HCT116 (cell line): Measurements from ENCODE around the gene DTX3L. TPM values are rescaled to one million over a fixed set of nuclear protein-coding genes. Genes with fewer than 3 reads are reported as not detected.

Experiments used
- ATAC-seq: fragments of 200-7000 bp; cut with Tn5 transposase; 2 replicates; pipeline ENCODE4 v1.9.1; 2020; ENCODE audit warnings: mild to moderate bottlenecking, moderate library complexity
- BruUV-seq: library from RNA; stranded (reverse); fragments of 400-500 nt; replicated peaks from 2 replicates; lab custom pipeline; 2021; lab: Mats Ljungman, UMichigan
- CTCF ChIA-PET: fragments of 300-600 bp; sonication (Branson Sonifier 250); formaldehyde crosslinking; loops from one replicate; lab custom pipeline; 2021; ENCODE audit warnings: antibody characterized with exemption; lab: Charles Lee
- POLR2A ChIA-PET: fragments of 300-600, 350-600 bp; sonication (Branson Sonifier 250); formaldehyde crosslinking; loops from one replicate; lab custom pipeline; 2021; ENCODE audit warnings: antibody characterized with exemption; lab: Charles Lee
- RAD21 ChIA-PET, 2 experiments: fragments of 300-600 bp; sonication (Branson Sonifier 250); formaldehyde crosslinking; loops; one replicate each; lab custom pipeline; 2023; ENCODE audit warnings: low total read pairs in 2 of 2; ENCODE audit not compliant: uncharacterized antibody in 2 of 2, unreplicated experiment in 2 of 2, low non-redundant PET in 1 of 2; lab: Charles Lee
- DNase-seq: peaks from one replicate; pipeline ENCODE4 v3.0.0-alpha.2; 2010; ENCODE audit warnings: low read depth, low spot score
- H2AFZ ChIP-seq: fragments of 200-600 bp; shearing (Covaris generic), sonication (generic); 2 replicates; pipeline ENCODE4 v1.6.1; 2017; ENCODE audit warnings: low read depth, mixed run types, mixed read lengths, antibody characterized with exemption, low read length; ENCODE audit not compliant: poor library complexity, severe bottlenecking
- H3K27ac ChIP-seq: 2 replicates; pipeline ENCODE4 v1.5.1; 2012; ENCODE audit warnings: low read depth, low read length
- H3K27me3 ChIP-seq: fragments of 200-600 bp; sonication (generic); 2 replicates; pipeline ENCODE4 v1.6.1; 2016; ENCODE audit warnings: mixed run types, low read length, mixed read lengths; ENCODE audit not compliant: insufficient read depth
- H3K36me3 ChIP-seq, 2 experiments: fragments of 200-500 bp in 1 of 2; fragments of 200-600 bp in 1 of 2; sonication (Bioruptor generic) in 1 of 2; sonication (generic) in 1 of 2; 2 replicates each; pipeline versions ENCODE4 v1.5.1 to v1.6.1; 2014 to 2016; ENCODE audit warnings: low read length in 2 of 2, inconsistent platforms in 1 of 2, mixed read lengths in 1 of 2, mixed run types in 1 of 2; ENCODE audit not compliant: insufficient read depth in 2 of 2, control insufficient read depth in 1 of 2
- H3K4me1 ChIP-seq, 2 experiments: fragments of 200-600 bp in 1 of 2; sonication (generic) in 1 of 2; 2 replicates each; pipeline versions ENCODE4 v1.5.1 to v1.6.1; 2012 to 2017; ENCODE audit warnings: low read length in 2 of 2, inconsistent platforms in 1 of 2, mild to moderate bottlenecking in 1 of 2, mixed read lengths in 1 of 2, mixed run types in 1 of 2, moderate library complexity in 1 of 2; ENCODE audit not compliant: insufficient read depth in 2 of 2, control insufficient read depth in 1 of 2
- H3K4me2 ChIP-seq: fragments of 200-600 bp; sonication (generic); 2 replicates; pipeline ENCODE4 v1.6.1; 2017; ENCODE audit warnings: mixed run types, low read length, mixed read lengths
- H3K4me3 ChIP-seq, 2 experiments: fragments of 200-600 bp in 1 of 2; sonication (generic) in 1 of 2; replicated peaks in 1 of 2; 2 replicates each; pipeline ENCODE4 v1.5.1; 2011 to 2016; ENCODE audit warnings: low read length in 2 of 2, control low read depth in 1 of 2, low read depth in 1 of 2, mild to moderate bottlenecking in 1 of 2, mixed read lengths in 1 of 2, mixed run types in 1 of 2
- H3K79me2 ChIP-seq: fragments of 200-600 bp; sonication (generic); 2 replicates; pipeline ENCODE4 v1.6.1; 2017; ENCODE audit warnings: mild to moderate bottlenecking, mixed run types, low read length, moderate library complexity, mixed read lengths; ENCODE audit not compliant: insufficient read depth
- H3K9ac ChIP-seq: fragments of 200-600 bp; sonication (generic); 2 replicates; pipeline ENCODE4 v1.6.1; 2016; ENCODE audit warnings: low read length, mixed read lengths
- H3K9me2 ChIP-seq: fragments of 200-600 bp; sonication (generic), shearing (Covaris generic); 2 replicates; pipeline ENCODE4 v1.6.1; 2017; ENCODE audit warnings: mixed run types, mild to moderate bottlenecking, moderate library complexity; ENCODE audit not compliant: insufficient read depth
- H3K9me3 ChIP-seq, 2 experiments: fragments of 200-500 bp in 1 of 2; fragments of 200-600 bp in 1 of 2; sonication (Bioruptor generic) in 1 of 2; sonication (generic) in 1 of 2; 2 replicates each; pipeline ENCODE4 v1.6.1; 2014 to 2017; ENCODE audit warnings: low read length in 2 of 2, mixed read lengths in 2 of 2, inconsistent platforms in 1 of 2, low read depth in 1 of 2, mild to moderate bottlenecking in 1 of 2, mixed run types in 1 of 2, moderate library complexity in 1 of 2; ENCODE audit not compliant: control insufficient read depth in 1 of 2, insufficient read depth in 1 of 2
- H4K20me1 ChIP-seq: fragments of 200-600 bp; sonication (generic), shearing (Covaris generic); 2 replicates; pipeline ENCODE4 v1.6.1; 2017; ENCODE audit warnings: mixed run types, mild to moderate bottlenecking, moderate library complexity; ENCODE audit not compliant: insufficient read depth
- CBX3 ChIP-seq: IDR thresholded peaks from 2 replicates; pipeline ENCODE4 v1.6.1; 2012; ENCODE audit warnings: low read depth
- CEBPB ChIP-seq: IDR thresholded peaks from 2 replicates; pipeline ENCODE4 v1.6.1; 2012; ENCODE audit warnings: low read depth
- CTCF ChIP-seq, 3 experiments: fragments of 200-600 bp in 1 of 3; sonication (generic) in 1 of 3; IDR thresholded peaks in 2 of 3; conservative IDR thresholded peaks in 1 of 3; 2 replicates each; pipeline ENCODE4 v1.5.1; 2012 to 2017; ENCODE audit warnings: low read depth in 2 of 3, low read length in 2 of 3, antibody characterized with exemption in 1 of 3, borderline replicate concordance in 1 of 3, control low read depth in 1 of 3, mild to moderate bottlenecking in 1 of 3, mixed read lengths in 1 of 3, mixed run types in 1 of 3, moderate library complexity in 1 of 3; ENCODE audit not compliant: insufficient read depth in 1 of 3
- EGR1 ChIP-seq: IDR thresholded peaks from 2 replicates; pipeline ENCODE4 v1.6.1; 2012; ENCODE audit warnings: low read depth
- EZH2 ChIP-seq: fragments of 200-600 bp; sonication (generic); IDR thresholded peaks from 2 replicates; pipeline ENCODE4 v1.6.1; 2017; ENCODE audit warnings: antibody characterized with exemption, mixed run types
- EZH2phosphoT487 ChIP-seq: fragments of 200-600 bp; IDR thresholded peaks from 2 replicates; pipeline ENCODE4 v1.6.1; 2018; ENCODE audit warnings: antibody characterized with exemption, borderline replicate concordance
- FOSL1 ChIP-seq: IDR thresholded peaks from 2 replicates; pipeline ENCODE4 v1.6.1; 2012; ENCODE audit warnings: low read depth
- POLR2A ChIP-seq: IDR thresholded peaks from 2 replicates; pipeline ENCODE4 v1.7.0; 2011; ENCODE audit warnings: borderline replicate concordance; ENCODE audit not compliant: insufficient read depth, insufficient read length; ENCODE audit errors: extremely low read depth
- POLR2AphosphoS5 ChIP-seq: IDR thresholded peaks from 2 replicates; pipeline ENCODE4 v1.6.1; 2011; ENCODE audit warnings: mild to moderate bottlenecking, low read depth, low read length, moderate library complexity
- RAD21 ChIP-seq: IDR thresholded peaks from 2 replicates; pipeline ENCODE4 v1.6.1; 2012; ENCODE audit warnings: low read depth, mild to moderate bottlenecking
- SP1 ChIP-seq: IDR thresholded peaks from 2 replicates; pipeline ENCODE4 v1.6.1; 2012; ENCODE audit warnings: low read depth
- SRF ChIP-seq: IDR thresholded peaks from 2 replicates; pipeline ENCODE4 v1.6.1; 2012; ENCODE audit warnings: low read depth
- TCF7L2 ChIP-seq: IDR thresholded peaks from 2 replicates; pipeline ENCODE4 v1.7.0; 2011; ENCODE audit warnings: borderline replicate concordance, inconsistent platforms; ENCODE audit not compliant: insufficient read depth, insufficient read length; ENCODE audit errors: extremely low read depth
- YY1 ChIP-seq: IDR thresholded peaks from 2 replicates; pipeline ENCODE4 v1.6.1; 2011; ENCODE audit warnings: low read length, low read depth, moderate library complexity, mild to moderate bottlenecking; ENCODE audit not compliant: insufficient replicate concordance; ENCODE audit errors: extremely low read depth
- ZBTB33 ChIP-seq: IDR thresholded peaks from 2 replicates; pipeline ENCODE4 v1.6.1; 2011; ENCODE audit warnings: mild to moderate bottlenecking, low read length, moderate library complexity; ENCODE audit not compliant: insufficient replicate concordance; ENCODE audit errors: extremely low read depth
- ZFX ChIP-seq: fragments of 450-650 bp; IDR thresholded peaks from 2 replicates; pipeline ENCODE4 v1.6.1; 2017
- intact Hi-C: fragments of 100-400 bp; cut with micrococcal nuclease; formaldehyde crosslinking; loops from 2 replicates; pipeline ENCODE4 v1.10.0; 2022
- total RNA-seq: library from RNA; stranded (reverse); gene quantifications from one replicate; pipeline ENCODE4 v1.2.1, GENCODE V29; 2021; ENCODE audit not compliant: unreplicated experiment
- TF ChIP-seq, protein P1 (sequence below): IDR thresholded peaks from 2 replicates; pipeline ENCODE4 v1.6.1; 2012; ENCODE audit warnings: low read depth
- TF ChIP-seq, protein P2 (sequence below): IDR thresholded peaks from 2 replicates; pipeline ENCODE4 v1.6.1; 2012

DTX3L gene
- total RNA-seq, 1 experiment from 2014 or later, result 13.1 TPM

GRCh38 chr3:122546151-122546550 lies 18.0 kb upstream of the DTX3L start:
- ChIA-PET CTCF (no interaction called here), RAD21 (no interaction called here), POLR2A (no interaction called here)
- no peaks in the 10 kb centered on the region for H3K9me3 ChIP-seq
- no peaks in the 10 kb centered on the region for H3K36me3 ChIP-seq
- H3K79me2 ChIP-seq, result no peaks in the 10 kb centered on the region
- no peak overlapping the region for H3K27ac ChIP-seq
- H3K4me2 ChIP-seq, result no peak overlapping the region
- DNase-seq (no peak), ATAC-seq (no peak)
- H3K9ac ChIP-seq, result no peak overlapping the region
- H4K20me1 ChIP-seq, result no peaks in the 10 kb centered on the region
- H3K27me3 ChIP-seq, result no peaks in the 10 kb centered on the region
- intact Hi-C loops, result no loop called here
- no peak overlapping the region for H2AFZ ChIP-seq
- H3K4me3 ChIP-seq, result no peak overlapping the region
- no TSS peak for BruUV-seq
- TF ChIP-seq TCF7L2 (no peak), SP1 (no peak), CEBPB (no peak), ZFX (no peak), EZH2 (no peak), FOSL1 (no peak), POLR2AphosphoS5 (no peak), EZH2phosphoT487 (no peak), EGR1 (no peak), RAD21 (no peak), POLR2A (no peak), ZBTB33 (no peak), CBX3 (no peak), SRF (no peak), YY1 (no peak), CTCF (IDR thresholded peaks at IDR 0.05 in 2 of 3, conservative IDR thresholded peaks at IDR 0.05 in 1 of 3; ENCODE audit: borderline replicate concordance in 1 of 3, insufficient read depth in 1 of 3, low read depth in 2 of 3, low read length in 2 of 3) (no peak)
- TF ChIP-seq, protein P1, sequence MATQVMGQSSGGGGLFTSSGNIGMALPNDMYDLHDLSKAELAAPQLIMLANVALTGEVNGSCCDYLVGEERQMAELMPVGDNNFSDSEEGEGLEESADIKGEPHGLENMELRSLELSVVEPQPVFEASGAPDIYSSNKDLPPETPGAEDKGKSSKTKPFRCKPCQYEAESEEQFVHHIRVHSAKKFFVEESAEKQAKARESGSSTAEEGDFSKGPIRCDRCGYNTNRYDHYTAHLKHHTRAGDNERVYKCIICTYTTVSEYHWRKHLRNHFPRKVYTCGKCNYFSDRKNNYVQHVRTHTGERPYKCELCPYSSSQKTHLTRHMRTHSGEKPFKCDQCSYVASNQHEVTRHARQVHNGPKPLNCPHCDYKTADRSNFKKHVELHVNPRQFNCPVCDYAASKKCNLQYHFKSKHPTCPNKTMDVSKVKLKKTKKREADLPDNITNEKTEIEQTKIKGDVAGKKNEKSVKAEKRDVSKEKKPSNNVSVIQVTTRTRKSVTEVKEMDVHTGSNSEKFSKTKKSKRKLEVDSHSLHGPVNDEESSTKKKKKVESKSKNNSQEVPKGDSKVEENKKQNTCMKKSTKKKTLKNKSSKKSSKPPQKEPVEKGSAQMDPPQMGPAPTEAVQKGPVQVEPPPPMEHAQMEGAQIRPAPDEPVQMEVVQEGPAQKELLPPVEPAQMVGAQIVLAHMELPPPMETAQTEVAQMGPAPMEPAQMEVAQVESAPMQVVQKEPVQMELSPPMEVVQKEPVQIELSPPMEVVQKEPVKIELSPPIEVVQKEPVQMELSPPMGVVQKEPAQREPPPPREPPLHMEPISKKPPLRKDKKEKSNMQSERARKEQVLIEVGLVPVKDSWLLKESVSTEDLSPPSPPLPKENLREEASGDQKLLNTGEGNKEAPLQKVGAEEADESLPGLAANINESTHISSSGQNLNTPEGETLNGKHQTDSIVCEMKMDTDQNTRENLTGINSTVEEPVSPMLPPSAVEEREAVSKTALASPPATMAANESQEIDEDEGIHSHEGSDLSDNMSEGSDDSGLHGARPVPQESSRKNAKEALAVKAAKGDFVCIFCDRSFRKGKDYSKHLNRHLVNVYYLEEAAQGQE, result no peak
- TF ChIP-seq, protein P2, sequence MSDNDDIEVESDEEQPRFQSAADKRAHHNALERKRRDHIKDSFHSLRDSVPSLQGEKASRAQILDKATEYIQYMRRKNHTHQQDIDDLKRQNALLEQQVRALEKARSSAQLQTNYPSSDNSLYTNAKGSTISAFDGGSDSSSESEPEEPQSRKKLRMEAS, result no peak
- no peaks in the 10 kb centered on the region for H3K9me2 ChIP-seq
- no peaks in the 10 kb centered on the region for H3K4me1 ChIP-seq
